ENCODE data around the gene FYN. TPM values are rescaled to one million over a fixed set of nuclear protein-coding genes. Genes with fewer than 3 reads are reported as not detected.

The FYN gene
- polyA plus RNA-seq, 3 donors = 88.4 to 149 (median 114) TPM

DNA sequence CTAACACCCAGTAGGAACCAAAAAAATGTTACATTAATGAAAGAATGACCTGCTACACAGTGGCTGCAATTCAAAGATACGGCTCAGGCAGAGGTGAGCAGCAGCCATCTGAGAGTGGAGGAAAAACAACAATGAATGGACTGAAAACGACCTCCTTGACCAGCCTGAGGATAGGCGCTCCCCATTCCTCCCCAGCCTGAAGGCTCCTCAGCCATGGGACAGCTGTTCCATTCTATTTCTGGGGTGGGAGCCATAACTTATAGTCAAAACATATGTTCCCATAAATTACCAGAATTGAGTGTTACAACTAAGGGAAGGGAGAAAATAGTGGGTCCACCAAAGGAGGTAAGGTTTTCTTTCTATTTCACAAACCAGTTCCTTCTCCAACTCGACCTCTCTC, 27.2 kb downstream of the FYN start:
- H3K36me3 ChIP-seq (replicated peaks in 1 of 2; ENCODE audit: control insufficient read depth in 1 of 2, insufficient read depth in 2 of 2, low read length in 2 of 2) = peaks cover 0 to 18% of the 10 kb centered on the region in 2 donors
- Mint-ChIP-seq H3K27me3 (ENCODE audit: low read depth in 3 of 3) (peaks cover 0 to 2% (median 0%) of the 10 kb centered on the region in 3 donors), H3K27ac (peak overlapping the region in 5 of 7 donors; percentile 71 to 87 (median 81)), H3K36me3 (peaks cover 33 to 36% of the 10 kb centered on the region in 2 donors), H3K9me3 (peaks cover 0 to 2% (median 0%) of the 10 kb centered on the region in 7 donors), H3K4me1 (peaks cover 16% of the 10 kb centered on the region), H3K4me3 (no peak overlapping the region)
- H3K27ac ChIP-seq (ENCODE audit: low read depth in 1 of 2, low read length in 2 of 2) = peak overlapping the region; percentile 49 to 74
- no peak for DNase-seq
- H2AFZ ChIP-seq (ENCODE audit: insufficient read depth, low read depth, low read length, poor library complexity, severe bottlenecking) = no peak overlapping the region
- intact Hi-C loops (cut with micrococcal nuclease) = no loop called here
- H3K27me3 ChIP-seq (ENCODE audit: control insufficient read depth in 2 of 2, insufficient read depth in 2 of 2, low read length in 2 of 2) = no peaks in the 10 kb centered on the region
- H3K4me2 ChIP-seq (replicated peaks; ENCODE audit: extremely low read depth, low read length, poor library complexity, severe bottlenecking) = no peak overlapping the region
- H3K9me3 ChIP-seq (replicated peaks in 1 of 2; ENCODE audit: control insufficient read depth in 1 of 2, insufficient read depth in 1 of 2, low read length in 2 of 2) = no peaks in the 10 kb centered on the region
- TF ChIP-seq, protein P1, sequence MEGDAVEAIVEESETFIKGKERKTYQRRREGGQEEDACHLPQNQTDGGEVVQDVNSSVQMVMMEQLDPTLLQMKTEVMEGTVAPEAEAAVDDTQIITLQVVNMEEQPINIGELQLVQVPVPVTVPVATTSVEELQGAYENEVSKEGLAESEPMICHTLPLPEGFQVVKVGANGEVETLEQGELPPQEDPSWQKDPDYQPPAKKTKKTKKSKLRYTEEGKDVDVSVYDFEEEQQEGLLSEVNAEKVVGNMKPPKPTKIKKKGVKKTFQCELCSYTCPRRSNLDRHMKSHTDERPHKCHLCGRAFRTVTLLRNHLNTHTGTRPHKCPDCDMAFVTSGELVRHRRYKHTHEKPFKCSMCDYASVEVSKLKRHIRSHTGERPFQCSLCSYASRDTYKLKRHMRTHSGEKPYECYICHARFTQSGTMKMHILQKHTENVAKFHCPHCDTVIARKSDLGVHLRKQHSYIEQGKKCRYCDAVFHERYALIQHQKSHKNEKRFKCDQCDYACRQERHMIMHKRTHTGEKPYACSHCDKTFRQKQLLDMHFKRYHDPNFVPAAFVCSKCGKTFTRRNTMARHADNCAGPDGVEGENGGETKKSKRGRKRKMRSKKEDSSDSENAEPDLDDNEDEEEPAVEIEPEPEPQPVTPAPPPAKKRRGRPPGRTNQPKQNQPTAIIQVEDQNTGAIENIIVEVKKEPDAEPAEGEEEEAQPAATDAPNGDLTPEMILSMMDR (IDR thresholded peaks at IDR 0.05) = no peak
- peaks cover 100% of the 10 kb centered on the region for H4K20me1 ChIP-seq (ENCODE audit: insufficient read depth, low read length)
- H3K4me1 ChIP-seq (ENCODE audit: control insufficient read depth in 1 of 2, insufficient read depth in 2 of 2, low read length in 2 of 2) = peaks cover 59 to 64% of the 10 kb centered on the region in 2 donors
- H3K79me2 ChIP-seq (ENCODE audit: insufficient read depth, low read length) = peaks cover 92% of the 10 kb centered on the region
- H3K9ac ChIP-seq (ENCODE audit: insufficient read depth, low read length, poor library complexity, severe bottlenecking) = no peak overlapping the region
- 0% methylated on average over 1 of the region's 4 CpGs for WGBS (ENCODE audit: insufficient coverage)
- H3K4me3 ChIP-seq (replicated peaks in 1 of 3; ENCODE audit: low read depth in 2 of 3, low read length in 3 of 3) = no peak overlapping the region

DNA sequence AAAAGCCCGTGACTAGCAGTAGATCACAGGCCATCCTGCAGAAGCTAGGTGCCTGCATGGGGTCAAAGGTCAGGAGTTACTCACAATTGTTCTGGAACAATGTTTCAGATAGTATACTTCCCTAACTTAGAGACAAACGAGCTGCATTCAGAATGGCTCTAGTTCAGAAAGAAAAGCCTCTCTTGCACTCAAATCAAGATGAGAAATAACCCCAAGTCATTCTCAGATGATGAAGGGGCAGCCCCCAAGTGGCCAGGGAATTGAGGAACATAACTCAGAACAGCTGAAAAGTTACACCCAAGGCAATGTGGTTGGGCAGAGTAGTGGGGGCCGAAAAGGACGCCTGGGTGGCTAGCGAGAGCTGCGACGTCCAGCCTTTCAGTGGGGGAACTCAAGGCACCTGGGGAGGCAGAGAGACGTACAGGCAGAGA, 27.8 kb downstream of the FYN start:
- WGBS (ENCODE audit: insufficient coverage) = 25% methylated on average over 7 of the region's 8 CpGs

More for the DNA sequence above, 27.8 kb downstream of the FYN start:
- Histone ChIP-seq H3K79me2 (ENCODE audit: insufficient read depth, low read length) (peaks cover 92% of the 10 kb centered on the region), H4K20me1 (ENCODE audit: insufficient read depth, low read length) (peaks cover 100% of the 10 kb centered on the region), H3K4me1 (ENCODE audit: control insufficient read depth in 1 of 2, insufficient read depth in 2 of 2, low read length in 2 of 2) (peaks cover 59 to 66% of the 10 kb centered on the region in 2 donors), H3K4me3 (replicated peaks in 1 of 3; ENCODE audit: low read depth in 2 of 3, low read length in 3 of 3) (no peak overlapping the region), H2AFZ (ENCODE audit: insufficient read depth, low read depth, low read length, poor library complexity, severe bottlenecking) (no peak overlapping the region), H3K36me3 (replicated peaks in 1 of 2; ENCODE audit: control insufficient read depth in 1 of 2, insufficient read depth in 2 of 2, low read length in 2 of 2) (peaks cover 0 to 24% of the 10 kb centered on the region in 2 donors), H3K27ac (ENCODE audit: low read depth in 1 of 2, low read length in 2 of 2) (peak overlapping the region; percentile 49 to 74), H3K27me3 (ENCODE audit: control insufficient read depth in 2 of 2, insufficient read depth in 2 of 2, low read length in 2 of 2) (no peaks in the 10 kb centered on the region), H3K9ac (ENCODE audit: insufficient read depth, low read length, poor library complexity, severe bottlenecking) (peak overlapping the region; percentile 11), H3K4me2 (replicated peaks; ENCODE audit: extremely low read depth, low read length, poor library complexity, severe bottlenecking) (no peak overlapping the region), H3K9me3 (replicated peaks in 1 of 2; ENCODE audit: control insufficient read depth in 1 of 2, insufficient read depth in 1 of 2, low read length in 2 of 2) (no peaks in the 10 kb centered on the region)
- peaks cover 0 to 2% (median 0%) of the 10 kb centered on the region in 3 donors for H3K27me3 Mint-ChIP-seq (ENCODE audit: low read depth in 3 of 3)
- peaks cover 12% of the 10 kb centered on the region for H3K4me1 Mint-ChIP-seq
- no peak overlapping the region for H3K4me3 Mint-ChIP-seq
- intact Hi-C loops (cut with micrococcal nuclease) = no loop called here
- TF ChIP-seq, protein P1 (IDR thresholded peaks at IDR 0.05) = no peak
- peaks cover 34 to 42% of the 10 kb centered on the region in 2 donors for H3K36me3 Mint-ChIP-seq
- peak overlapping the region in 5 of 7 donors; percentile 71 to 87 (median 81) for H3K27ac Mint-ChIP-seq
- peak; percentile 41 to 74 (median 50) for DNase-seq
- H3K9me3 Mint-ChIP-seq = peaks cover 0 to 2% (median 0%) of the 10 kb centered on the region in 7 donors

Data from CD14-positive monocyte (primary cell).